RWPE1 (cell line): Measurements from ENCODE around the gene ZNF446.
"Not testable (repeated sequence)": the region's sequence is repeated elsewhere in the genome, so short reads cannot be mapped to it uniquely, and the experiment has no call there.

Source experiments
- CTCF ChIA-PET: fragments of 350-600 bp; sonication (Branson Sonifier 250); formaldehyde crosslinking; extraction: SDS; loops from one replicate; lab custom pipeline; 2021; lab: Yijun Ruan, JAX
- POLR2A ChIA-PET: fragments of 400-600 bp; formaldehyde crosslinking; extraction: SDS; loops from one replicate; lab custom pipeline; 2020; ENCODE audit warnings: antibody characterized with exemption; ENCODE audit not compliant: low non-redundant PET; lab: Yijun Ruan, JAX
- DNase-seq: peaks from one replicate; pipeline ENCODE4 v3.0.0; 2012; ENCODE audit warnings: low spot score
- H3K27ac ChIP-seq: fragments of 450-650 bp; 2 replicates; pipeline ENCODE4 v1.5.1; 2017
- TF ChIP-seq, protein P1 (sequence below): fragments of 450-650 bp; conservative IDR thresholded peaks from 2 replicates; pipeline ENCODE4 v1.5.1; 2017; ENCODE audit warnings: low read depth, mild to moderate bottlenecking

The ZNF446 gene

GRCh38 chr19:58479303-58479702, 3.2 kb downstream of the ZNF446 start:
- no peak for DNase-seq
- H3K27ac ChIP-seq, result peak overlapping the region; percentile 93
- ChIA-PET POLR2A (no interaction called here), CTCF (interaction anchor here (0.6 kb wide), 1 partner anchor 35 kb away, joined by 3 read pairs; no protein-coding TSS in a partner anchor)
- TF ChIP-seq, protein P1, sequence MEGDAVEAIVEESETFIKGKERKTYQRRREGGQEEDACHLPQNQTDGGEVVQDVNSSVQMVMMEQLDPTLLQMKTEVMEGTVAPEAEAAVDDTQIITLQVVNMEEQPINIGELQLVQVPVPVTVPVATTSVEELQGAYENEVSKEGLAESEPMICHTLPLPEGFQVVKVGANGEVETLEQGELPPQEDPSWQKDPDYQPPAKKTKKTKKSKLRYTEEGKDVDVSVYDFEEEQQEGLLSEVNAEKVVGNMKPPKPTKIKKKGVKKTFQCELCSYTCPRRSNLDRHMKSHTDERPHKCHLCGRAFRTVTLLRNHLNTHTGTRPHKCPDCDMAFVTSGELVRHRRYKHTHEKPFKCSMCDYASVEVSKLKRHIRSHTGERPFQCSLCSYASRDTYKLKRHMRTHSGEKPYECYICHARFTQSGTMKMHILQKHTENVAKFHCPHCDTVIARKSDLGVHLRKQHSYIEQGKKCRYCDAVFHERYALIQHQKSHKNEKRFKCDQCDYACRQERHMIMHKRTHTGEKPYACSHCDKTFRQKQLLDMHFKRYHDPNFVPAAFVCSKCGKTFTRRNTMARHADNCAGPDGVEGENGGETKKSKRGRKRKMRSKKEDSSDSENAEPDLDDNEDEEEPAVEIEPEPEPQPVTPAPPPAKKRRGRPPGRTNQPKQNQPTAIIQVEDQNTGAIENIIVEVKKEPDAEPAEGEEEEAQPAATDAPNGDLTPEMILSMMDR, result no peak

- DNase-seq, result no peak
- ChIA-PET POLR2A (no interaction called here), CTCF (interaction anchor here (0.6 kb wide), 1 partner anchor 34 kb away, joined by 3 read pairs; no protein-coding TSS in a partner anchor)
- TF ChIP-seq, protein P1, result no peak
- peak overlapping the region; percentile 93 for H3K27ac ChIP-seq
These were observed 3.8 kb downstream of the ZNF446 start for GRCh38 chr19:58479736-58480480.

- no peak for DNase-seq
- TF ChIP-seq, protein P1, result no peak
- peak overlapping the region; percentile 93 for H3K27ac ChIP-seq
- POLR2A ChIA-PET, result no interaction called here
- CTCF ChIA-PET, result no interaction called here
These were observed 4.3 kb downstream of the ZNF446 start for GRCh38 chr19:58480481-58480830.

DNA sequence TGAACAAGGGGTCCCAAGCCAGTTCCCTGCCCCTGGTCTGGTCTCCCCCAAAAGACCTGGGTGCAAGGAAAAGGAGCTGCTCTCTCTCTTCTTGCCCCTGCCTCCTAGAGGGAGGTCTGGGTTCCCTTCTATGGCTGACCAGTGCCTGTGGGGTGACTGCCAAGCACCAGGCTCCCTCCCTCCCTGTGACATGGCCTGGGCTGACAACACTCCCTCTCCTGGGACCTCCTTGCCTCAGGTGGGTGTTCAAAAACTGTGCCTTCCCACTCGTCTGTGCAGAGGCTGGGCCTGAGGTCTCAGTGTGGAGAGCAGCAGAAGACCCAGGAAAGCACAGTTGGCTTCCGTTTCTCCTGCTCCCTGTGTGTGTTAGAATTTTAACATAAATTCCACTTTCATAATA, 4.7 kb downstream of the ZNF446 start:
- no peak for DNase-seq
- peak overlapping the region; percentile 93 for H3K27ac ChIP-seq
- ChIA-PET CTCF (no interaction called here), POLR2A (no interaction called here)
- TF ChIP-seq, protein P1, result no peak

- ChIA-PET POLR2A (no interaction called here), CTCF (interaction anchor here (1.2 kb wide), 1 partner anchor 76 kb away, joined by 3 read pairs; no protein-coding TSS in a partner anchor)
- H3K27ac ChIP-seq, result no peak overlapping the region
- no peak for DNase-seq
- TF ChIP-seq, protein P1, result no peak
These were observed 6.2 kb downstream of the ZNF446 start for GRCh38 chr19:58482372-58482771.

DNA sequence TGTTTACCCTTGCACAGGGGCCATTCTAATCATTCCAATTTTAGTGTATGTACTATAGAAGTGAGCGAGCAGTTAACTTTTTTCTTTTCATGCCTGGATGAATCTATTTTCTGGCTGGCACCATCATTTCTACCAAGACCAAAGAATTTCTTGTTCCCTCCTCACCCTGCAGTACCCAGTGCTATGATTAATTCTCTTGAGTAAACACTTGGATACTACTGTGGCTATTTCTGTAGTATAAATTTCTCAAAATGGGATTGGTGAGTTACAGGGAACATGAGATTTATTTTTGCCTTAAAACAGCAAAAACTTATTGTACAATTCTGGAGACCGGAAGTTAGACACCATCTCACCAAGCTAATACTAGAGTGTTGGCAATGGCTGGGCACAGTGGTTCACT, 7.6 kb downstream of the ZNF446 start:
- TF ChIP-seq, protein P1, result no peak
- no peak for DNase-seq
- no peak overlapping the region for H3K27ac ChIP-seq
- ChIA-PET POLR2A (no interaction called here), CTCF (no interaction called here)

- H3K27ac ChIP-seq, DNase-seq, POLR2A ChIA-PET, CTCF ChIA-PET: not testable (repeated sequence)
These were observed 8.2 kb downstream of the ZNF446 start for GRCh38 chr19:58484349-58484748.
